IMR-90 (cell line): Measurements from ENCODE around the gene GLE1.

Experiments used
- CTCF ChIP-seq: conservative IDR thresholded peaks from 2 replicates; pipeline ENCODE4 v1.5.1; 2012; ENCODE audit warnings: mild to moderate bottlenecking, low read depth, low read length, improper control_type of control experiment
- NFE2L2 ChIP-seq: fragments of 150-350 bp; IDR thresholded peaks from 2 replicates; pipeline ENCODE4 v1.6.1; 2016; ENCODE audit warnings: low read depth, mild to moderate bottlenecking, low read length
- POLR2A ChIP-seq: IDR thresholded peaks from 2 replicates; pipeline ENCODE4 v1.6.1; 2012; ENCODE audit warnings: mild to moderate bottlenecking, low read depth, low read length
- SMC3 ChIP-seq: fragments of 150-350 bp; IDR thresholded peaks from 2 replicates; pipeline ENCODE4 v1.6.1; 2016; ENCODE audit warnings: low read depth, mild to moderate bottlenecking, antibody characterized with exemption, low read length, moderate library complexity
- USF2 ChIP-seq: fragments of 150-350 bp; IDR thresholded peaks from 2 replicates; pipeline ENCODE4 v1.6.1; 2017; ENCODE audit warnings: mild to moderate bottlenecking, antibody characterized with exemption, low read length, low read depth

- TF ChIP-seq USF2, result no peak
- no peak for TF ChIP-seq POLR2A
- TF ChIP-seq CTCF, result no peak
- no peak for TF ChIP-seq NFE2L2
- TF ChIP-seq SMC3, result no peak
Observed at GRCh38 chr9:128529191-128529590, 24.7 kb downstream of the GLE1 start.
